Measurements from ENCODE around the gene SULT6B1. TPM values are rescaled to one million over a fixed set of nuclear protein-coding genes. Genes with fewer than 3 reads are reported as not detected.
A peak's percentile ranks its signal among the peaks of the same experiment; 100 is the strongest.

Gene SULT6B1
- total RNA-seq, 2 donors from 2014 or later = not detected

DNA sequence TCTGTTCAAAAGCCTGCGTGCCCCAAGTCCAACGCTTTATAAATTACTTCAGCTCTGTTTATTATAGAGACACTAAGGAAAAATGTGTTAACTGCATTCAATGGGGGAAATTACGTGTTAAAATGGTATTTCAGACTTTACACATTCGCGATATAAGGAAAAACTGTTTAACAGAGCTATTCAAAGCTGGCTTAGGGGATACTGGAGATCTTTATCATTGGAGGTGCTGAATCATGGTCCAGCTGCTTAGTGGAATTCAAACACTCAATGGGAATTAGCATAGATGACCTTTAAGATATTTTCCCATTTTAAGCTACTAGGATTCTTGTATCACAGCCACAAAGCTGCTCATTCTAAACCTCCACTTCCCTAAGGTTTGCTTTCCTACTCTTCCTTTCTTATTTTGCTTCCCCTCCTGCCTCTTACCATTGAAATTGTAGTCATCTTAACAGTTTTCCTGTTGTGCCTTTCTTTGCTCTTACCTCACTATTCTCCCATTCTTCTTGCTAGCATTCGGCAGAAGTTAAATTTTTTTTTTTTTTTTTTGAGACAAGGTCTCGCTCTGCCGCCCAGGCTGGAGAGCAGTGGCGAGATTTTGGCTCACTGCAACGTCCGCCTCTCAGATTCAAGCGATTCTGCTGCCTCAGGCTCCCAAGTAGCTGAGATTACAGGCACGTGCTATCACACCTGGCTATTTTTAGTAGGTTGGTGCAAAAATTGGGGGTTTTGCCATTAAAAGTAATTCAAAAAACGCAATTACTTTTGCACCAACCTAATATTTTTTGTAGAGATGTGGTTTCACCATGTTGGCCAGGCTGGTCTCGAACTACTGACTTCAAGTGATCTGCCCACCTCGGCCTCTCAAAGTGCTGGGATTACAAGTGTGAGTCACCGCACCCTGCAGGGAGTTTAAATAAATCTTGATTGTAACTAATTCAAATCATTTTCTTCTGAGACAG lies 6.5 kb downstream of the SULT6B1 start:
- no peak overlapping the region for H3K27ac Mint-ChIP-seq
- H3K4me1 Mint-ChIP-seq = no peaks in the 10 kb centered on the region
- no peaks in the 10 kb centered on the region for H3K9me3 Mint-ChIP-seq
- no peak overlapping the region for H3K4me3 Mint-ChIP-seq
- peaks cover 11% of the 10 kb centered on the region for H3K27me3 Mint-ChIP-seq
- no peaks in the 10 kb centered on the region for H3K36me3 Mint-ChIP-seq (ENCODE audit: low read depth)
- no peak for ATAC-seq (replicated peaks)

DNA sequence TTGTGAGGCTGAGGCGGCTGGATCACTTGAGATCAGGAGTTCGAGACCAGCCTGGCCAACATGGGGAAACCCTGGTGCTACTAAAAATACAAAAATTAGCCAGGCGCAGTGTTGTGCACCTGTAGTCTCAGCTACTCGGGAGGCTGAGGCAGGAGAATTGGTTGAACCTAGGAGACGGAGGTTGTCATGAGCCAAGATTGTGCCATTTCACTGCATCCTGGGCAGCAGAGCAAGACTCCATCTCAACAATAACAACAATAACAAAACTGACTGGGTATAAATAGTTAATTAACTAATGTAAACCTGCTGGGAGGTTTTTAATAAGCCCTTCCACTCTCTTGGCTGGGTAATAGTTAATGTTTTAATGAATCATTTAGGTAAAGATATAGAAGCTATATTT lies 7.8 kb downstream of the SULT6B1 start:
- no peak overlapping the region for H3K4me3 Mint-ChIP-seq
- ATAC-seq (replicated peaks) = no peak
- peaks cover 4% of the 10 kb centered on the region for H3K27me3 Mint-ChIP-seq
- H3K9me3 Mint-ChIP-seq = no peaks in the 10 kb centered on the region
- no peaks in the 10 kb centered on the region for H3K36me3 Mint-ChIP-seq (ENCODE audit: low read depth)
- no peaks in the 10 kb centered on the region for H3K4me1 Mint-ChIP-seq
- H3K27ac Mint-ChIP-seq = no peak overlapping the region

- Mint-ChIP-seq H3K9me3 (no peaks in the 10 kb centered on the region), H3K4me3 (no peak overlapping the region), H3K27ac (no peak overlapping the region), H3K27me3 (peaks cover 4% of the 10 kb centered on the region), H3K36me3 (ENCODE audit: low read depth) (no peaks in the 10 kb centered on the region), H3K4me1 (no peaks in the 10 kb centered on the region)
- ATAC-seq (replicated peaks) = no peak
These were observed 8.3 kb downstream of the SULT6B1 start for GRCh38 chr2:37180006-37180639.

GRCh38 chr2:37173741-37174140 lies 14.7 kb downstream of the SULT6B1 start:
- Mint-ChIP-seq H3K27me3 (no peaks in the 10 kb centered on the region), H3K36me3 (ENCODE audit: low read depth) (no peaks in the 10 kb centered on the region), H3K4me3 (no peak overlapping the region), H3K4me1 (no peaks in the 10 kb centered on the region), H3K27ac (no peak overlapping the region), H3K9me3 (no peaks in the 10 kb centered on the region)
- no peak for ATAC-seq (replicated peaks)

- ATAC-seq (replicated peaks) = no peak
- H3K36me3 Mint-ChIP-seq (ENCODE audit: low read depth) = no peaks in the 10 kb centered on the region
- no peaks in the 10 kb centered on the region for H3K27me3 Mint-ChIP-seq
- H3K4me1 Mint-ChIP-seq = no peaks in the 10 kb centered on the region
- no peaks in the 10 kb centered on the region for H3K9me3 Mint-ChIP-seq
- H3K4me3 Mint-ChIP-seq = no peak overlapping the region
- H3K27ac Mint-ChIP-seq = no peak overlapping the region
These were observed 16.9 kb downstream of the SULT6B1 start for GRCh38 chr2:37171624-37171950.

GRCh38 chr2:37168217-37168981 lies 20.1 kb downstream of the SULT6B1 start:
- no peaks in the 10 kb centered on the region for H3K4me1 Mint-ChIP-seq
- ATAC-seq (replicated peaks) = peak; percentile 76
- no peaks in the 10 kb centered on the region for H3K27me3 Mint-ChIP-seq

GRCh38 chr2:37167636-37168180 lies 20.8 kb downstream of the SULT6B1 start:
- peaks cover 5% of the 10 kb centered on the region for H3K9me3 Mint-ChIP-seq
- no peak for ATAC-seq (replicated peaks)
- no peaks in the 10 kb centered on the region for H3K27me3 Mint-ChIP-seq
- H3K4me1 Mint-ChIP-seq = no peaks in the 10 kb centered on the region
- no peak overlapping the region for H3K27ac Mint-ChIP-seq
- no peak overlapping the region for H3K4me3 Mint-ChIP-seq
- no peaks in the 10 kb centered on the region for H3K36me3 Mint-ChIP-seq (ENCODE audit: low read depth)

More at GRCh38 chr2:37168217-37168981, 20.1 kb downstream of the SULT6B1 start:
- Mint-ChIP-seq H3K9me3 (peaks cover 5% of the 10 kb centered on the region), H3K27ac (no peak overlapping the region), H3K36me3 (ENCODE audit: low read depth) (no peaks in the 10 kb centered on the region), H3K4me3 (no peak overlapping the region)

- peaks cover 5% of the 10 kb centered on the region for H3K9me3 Mint-ChIP-seq
- no peaks in the 10 kb centered on the region for H3K4me1 Mint-ChIP-seq
- ATAC-seq (replicated peaks) = no peak
- H3K27me3 Mint-ChIP-seq = no peaks in the 10 kb centered on the region
- H3K4me3 Mint-ChIP-seq = no peak overlapping the region
- H3K27ac Mint-ChIP-seq = no peak overlapping the region
- H3K36me3 Mint-ChIP-seq (ENCODE audit: low read depth) = no peaks in the 10 kb centered on the region
These were observed 23.7 kb downstream of the SULT6B1 start for GRCh38 chr2:37164757-37165156.

- peak within 1 kb of the TSS; percentile 89 for H3K4me3 Mint-ChIP-seq
- H3K27me3 Mint-ChIP-seq = no peaks in the 10 kb centered on the region
- peaks cover 13% of the 10 kb centered on the region for H3K36me3 Mint-ChIP-seq (ENCODE audit: low read depth)
- peak within 1 kb of the TSS; percentile 96 for H3K27ac Mint-ChIP-seq
- ATAC-seq (replicated peaks) = peak; percentile 87
- H3K4me1 Mint-ChIP-seq = peaks cover 37% of the 10 kb centered on the region
- peaks cover 8% of the 10 kb centered on the region for H3K9me3 Mint-ChIP-seq
These were observed 31.4 kb downstream of the SULT6B1 start, which contains the start of gene EIF2AK2 for GRCh38 chr2:37156857-37157714. EIF2AK2 (minus strand) TSS chr2:37156980; CDS start chr2:37147806, 9,174 bp downstream.

DNA sequence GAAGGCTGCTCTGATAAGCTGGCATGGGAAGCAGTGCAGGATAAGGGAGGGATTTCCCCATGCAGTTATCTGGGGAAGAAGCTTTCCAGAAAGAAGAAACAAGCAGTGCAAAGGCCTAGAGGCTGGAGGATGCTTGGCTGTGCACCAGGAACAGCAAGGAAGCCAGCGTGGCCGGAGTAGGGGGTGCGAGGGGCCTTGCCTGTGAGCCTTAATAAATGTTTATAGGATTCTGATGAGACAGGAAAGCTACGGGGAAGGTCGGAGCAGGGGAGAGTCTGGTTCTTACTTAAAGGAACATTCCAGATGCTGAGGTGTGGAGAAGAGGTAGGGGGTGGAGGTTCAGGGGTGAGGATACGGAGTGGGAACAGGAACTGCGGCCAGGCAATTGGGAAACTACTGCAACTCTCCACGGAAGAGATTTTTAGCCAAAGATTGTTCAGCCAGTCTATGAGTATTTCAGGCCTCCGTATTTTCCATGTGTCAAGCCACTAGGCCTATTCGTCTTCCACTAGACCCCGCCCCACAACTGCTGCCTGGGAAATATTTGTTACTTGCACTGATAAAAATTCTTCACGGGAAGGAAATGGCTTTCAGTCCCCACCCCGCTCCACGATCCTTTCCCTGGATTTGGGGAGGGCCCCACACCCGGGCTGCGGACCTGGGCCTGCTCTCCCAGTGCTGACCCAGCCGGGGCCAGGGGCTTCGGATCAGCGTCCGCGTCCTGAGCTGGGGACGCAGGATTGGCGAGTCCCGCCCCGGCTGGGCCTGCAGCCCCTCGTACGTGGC lies 32.2 kb downstream of the SULT6B1 start:
- Mint-ChIP-seq H3K9me3 (peaks cover 8% of the 10 kb centered on the region), H3K36me3 (ENCODE audit: low read depth) (peaks cover 13% of the 10 kb centered on the region), H3K4me3 (peak overlapping the region; percentile 89), H3K27me3 (no peaks in the 10 kb centered on the region), H3K4me1 (peaks cover 38% of the 10 kb centered on the region), H3K27ac (peak overlapping the region; percentile 96)
- ATAC-seq (replicated peaks) = peak; percentile 36

DNA sequence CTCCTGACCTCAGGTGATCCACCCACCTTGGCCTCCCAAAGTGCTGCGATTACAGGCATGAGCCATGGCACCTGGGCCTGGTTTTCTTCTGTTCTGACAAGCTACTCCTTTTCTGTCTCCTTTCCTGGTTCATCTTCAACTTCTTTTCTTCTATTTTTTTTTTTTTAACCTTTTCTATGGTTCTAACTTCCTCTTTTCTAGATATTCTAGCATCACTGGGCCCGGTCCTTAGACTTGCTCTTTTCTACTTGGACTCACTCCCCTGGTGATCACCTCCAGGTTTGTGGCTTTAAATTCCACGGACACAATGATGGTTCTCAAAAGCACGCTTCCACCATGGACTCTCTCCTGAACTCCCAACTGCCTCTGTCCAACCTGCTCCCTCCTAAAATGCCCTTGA lies 33.7 kb downstream of the SULT6B1 start:
- H3K4me1 Mint-ChIP-seq = peaks cover 46% of the 10 kb centered on the region
- ATAC-seq (replicated peaks) = no peak
- H3K27me3 Mint-ChIP-seq = no peaks in the 10 kb centered on the region
- peak overlapping the region; percentile 89 for H3K4me3 Mint-ChIP-seq
- H3K36me3 Mint-ChIP-seq (ENCODE audit: low read depth) = peaks cover 15% of the 10 kb centered on the region
- peak overlapping the region; percentile 96 for H3K27ac Mint-ChIP-seq
- H3K9me3 Mint-ChIP-seq = peaks cover 8% of the 10 kb centered on the region

- peak overlapping the region; percentile 61 for H3K27ac Mint-ChIP-seq
- H3K27me3 Mint-ChIP-seq = no peaks in the 10 kb centered on the region
- no peak for ATAC-seq (replicated peaks)
- peaks cover 57% of the 10 kb centered on the region for H3K4me1 Mint-ChIP-seq
- H3K36me3 Mint-ChIP-seq (ENCODE audit: low read depth) = peaks cover 28% of the 10 kb centered on the region
- H3K9me3 Mint-ChIP-seq = peaks cover 8% of the 10 kb centered on the region
- peak overlapping the region; percentile 20 for H3K4me3 Mint-ChIP-seq
These were observed 35.2 kb downstream of the SULT6B1 start for GRCh38 chr2:37153224-37153623.
